Right renal pelvis (tissue), 4 donors: ENCODE results near the gene VPREB1. TPM values are rescaled to one million over a fixed set of nuclear protein-coding genes. Genes with fewer than 3 reads are reported as not detected.
"Not testable (repeated sequence)": the region's sequence is repeated elsewhere in the genome, so short reads cannot be mapped to it uniquely, and the experiment has no call there.

Experiments used
- DNase-seq, 4 donors: peaks; one replicate each; pipeline ENCODE4 v3.0.0-alpha.2; 2013; ENCODE audit warnings: low read depth in 4 of 4, low spot score in 3 of 4, missing footprints in 1 of 4
- polyA plus RNA-seq, 4 donors: library from polyadenylated mRNA; unstranded; fragments of 120-200 nt; gene quantifications; one replicate each; pipeline ENCODE4 v1.2.1, GENCODE V29; 2013; ENCODE audit not compliant: insufficient read length in 4 of 4

The VPREB1 gene
- polyA plus RNA-seq, 4 donors, result 0.14 to 0.44 (median 0.33) TPM

GRCh38 chr22:22242488-22242887 lies 2.1 kb upstream of the VPREB1 start:
- DNase-seq, result no peak

GRCh38 chr22:22243033-22243680 lies 1.4 kb upstream of the VPREB1 start:
- no peak for DNase-seq

- no peak for DNase-seq
Measured at GRCh38 chr22:22245256-22245909, 797 bp downstream of the VPREB1 start.

GRCh38 chr22:22245935-22246525 lies 1.4 kb downstream of the VPREB1 start:
- DNase-seq, result no peak

- DNase-seq, result no peak
Measured at GRCh38 chr22:22246706-22247105, 2.1 kb downstream of the VPREB1 start.

- DNase-seq, result no peak
Measured at GRCh38 chr22:22248878-22249277, 4.3 kb downstream of the VPREB1 start.

- not testable (repeated sequence) for DNase-seq
Measured at GRCh38 chr22:22250651-22251050, 6.1 kb downstream of the VPREB1 start.

- not testable (repeated sequence) for DNase-seq
Measured at GRCh38 chr22:22256133-22256532, 11.5 kb downstream of the VPREB1 start.

- not testable (repeated sequence) for DNase-seq
Measured at GRCh38 chr22:22258597-22259415, 14.2 kb downstream of the VPREB1 start.

- DNase-seq, result not testable (repeated sequence)
Measured at GRCh38 chr22:22260169-22260568, 15.6 kb downstream of the VPREB1 start.

- DNase-seq, result not testable (repeated sequence)
Measured at GRCh38 chr22:22260586-22260985, 16.0 kb downstream of the VPREB1 start.

GRCh38 chr22:22262332-22263074 lies 17.9 kb downstream of the VPREB1 start:
- DNase-seq, result not testable (repeated sequence)

GRCh38 chr22:22263823-22264222 lies 19.2 kb downstream of the VPREB1 start:
- DNase-seq, result not testable (repeated sequence)

- DNase-seq, result not testable (repeated sequence)
Measured at GRCh38 chr22:22270036-22270676, 25.6 kb downstream of the VPREB1 start.

GRCh38 chr22:22277423-22277822 lies 32.8 kb downstream of the VPREB1 start:
- not testable (repeated sequence) for DNase-seq

GRCh38 chr22:22284962-22285756 lies 40.6 kb downstream of the VPREB1 start:
- DNase-seq, result not testable (repeated sequence)

GRCh38 chr22:22286390-22287105 lies 42.0 kb downstream of the VPREB1 start:
- not testable (repeated sequence) for DNase-seq

- not testable (repeated sequence) for DNase-seq
Measured at GRCh38 chr22:22287106-22287626, 42.6 kb downstream of the VPREB1 start.
